ENCODE data around the gene GPRASP1.

Gene GPRASP1

GRCh38 chrX:102610905-102611304 lies 40.4 kb upstream of the GPRASP1 start:
- DNase-seq (ENCODE audit: low read depth in 1 of 2, low spot score in 1 of 2) = no peak

GRCh38 chrX:102624105-102624504 lies 27.2 kb upstream of the GPRASP1 start:
- no peak overlapping the region for H3K27ac ChIP-seq (replicated peaks)
- no peak for TF ChIP-seq POLR2AphosphoS5 (IDR thresholded peaks at IDR 0.05; ENCODE audit: low read depth)
- TF ChIP-seq REST (IDR thresholded peaks at IDR 0.05; ENCODE audit: insufficient replicate concordance, low read depth) = no peak
- no peak for TF ChIP-seq SPI1 (IDR thresholded peaks at IDR 0.05; ENCODE audit: borderline replicate concordance, low read depth)
- no peak for TF ChIP-seq CTCF (IDR thresholded peaks at IDR 0.05; ENCODE audit: insufficient read depth, low read length)
- TF ChIP-seq GABPA (IDR thresholded peaks at IDR 0.05; ENCODE audit: low read depth) = no peak
- DNase-seq (ENCODE audit: low read depth in 1 of 2, low spot score in 1 of 2) = no peak
- no peak overlapping the region for H3K4me3 ChIP-seq (replicated peaks; ENCODE audit: insufficient read depth, low read length)
- H3K27me3 ChIP-seq (ENCODE audit: insufficient read depth, poor library complexity, severe bottlenecking) = no peaks in the 10 kb centered on the region

More at GRCh38 chrX:102610905-102611304, 40.4 kb upstream of the GPRASP1 start:
- no peak for TF ChIP-seq POLR2AphosphoS5 (IDR thresholded peaks at IDR 0.05; ENCODE audit: low read depth)
- no peak for TF ChIP-seq REST (IDR thresholded peaks at IDR 0.05; ENCODE audit: insufficient replicate concordance, low read depth)
- no peak for TF ChIP-seq SPI1 (IDR thresholded peaks at IDR 0.05; ENCODE audit: borderline replicate concordance, low read depth)
- Histone ChIP-seq H3K4me3 (replicated peaks; ENCODE audit: insufficient read depth, low read length) (no peak overlapping the region), H3K27ac (replicated peaks) (no peak overlapping the region), H3K27me3 (ENCODE audit: insufficient read depth, poor library complexity, severe bottlenecking) (no peaks in the 10 kb centered on the region)

GRCh38 chrX:102627640-102628039 lies 23.6 kb upstream of the GPRASP1 start:
- DNase-seq (ENCODE audit: low read depth in 1 of 2, low spot score in 1 of 2) = no peak
- Histone ChIP-seq H3K27me3 (ENCODE audit: insufficient read depth, poor library complexity, severe bottlenecking) (no peaks in the 10 kb centered on the region), H3K27ac (replicated peaks) (no peak overlapping the region), H3K4me3 (replicated peaks; ENCODE audit: insufficient read depth, low read length) (no peak overlapping the region)
- TF ChIP-seq SPI1 (IDR thresholded peaks at IDR 0.05; ENCODE audit: borderline replicate concordance, low read depth) (no peak), GABPA (IDR thresholded peaks at IDR 0.05; ENCODE audit: low read depth) (no peak), POLR2AphosphoS5 (IDR thresholded peaks at IDR 0.05; ENCODE audit: low read depth) (no peak), REST (IDR thresholded peaks at IDR 0.05; ENCODE audit: insufficient replicate concordance, low read depth) (no peak), CTCF (IDR thresholded peaks at IDR 0.05; ENCODE audit: insufficient read depth, low read length) (no peak)

Data from HL-60 (cell line).